Measurements from ENCODE around the gene KNDC1. TPM values are rescaled to one million over a fixed set of nuclear protein-coding genes. Genes with fewer than 3 reads are reported as not detected.
"Not testable (repeated sequence)": the region's sequence is repeated elsewhere in the genome, so short reads cannot be mapped to it uniquely, and the experiment has no call there.

KNDC1 gene, protein sequence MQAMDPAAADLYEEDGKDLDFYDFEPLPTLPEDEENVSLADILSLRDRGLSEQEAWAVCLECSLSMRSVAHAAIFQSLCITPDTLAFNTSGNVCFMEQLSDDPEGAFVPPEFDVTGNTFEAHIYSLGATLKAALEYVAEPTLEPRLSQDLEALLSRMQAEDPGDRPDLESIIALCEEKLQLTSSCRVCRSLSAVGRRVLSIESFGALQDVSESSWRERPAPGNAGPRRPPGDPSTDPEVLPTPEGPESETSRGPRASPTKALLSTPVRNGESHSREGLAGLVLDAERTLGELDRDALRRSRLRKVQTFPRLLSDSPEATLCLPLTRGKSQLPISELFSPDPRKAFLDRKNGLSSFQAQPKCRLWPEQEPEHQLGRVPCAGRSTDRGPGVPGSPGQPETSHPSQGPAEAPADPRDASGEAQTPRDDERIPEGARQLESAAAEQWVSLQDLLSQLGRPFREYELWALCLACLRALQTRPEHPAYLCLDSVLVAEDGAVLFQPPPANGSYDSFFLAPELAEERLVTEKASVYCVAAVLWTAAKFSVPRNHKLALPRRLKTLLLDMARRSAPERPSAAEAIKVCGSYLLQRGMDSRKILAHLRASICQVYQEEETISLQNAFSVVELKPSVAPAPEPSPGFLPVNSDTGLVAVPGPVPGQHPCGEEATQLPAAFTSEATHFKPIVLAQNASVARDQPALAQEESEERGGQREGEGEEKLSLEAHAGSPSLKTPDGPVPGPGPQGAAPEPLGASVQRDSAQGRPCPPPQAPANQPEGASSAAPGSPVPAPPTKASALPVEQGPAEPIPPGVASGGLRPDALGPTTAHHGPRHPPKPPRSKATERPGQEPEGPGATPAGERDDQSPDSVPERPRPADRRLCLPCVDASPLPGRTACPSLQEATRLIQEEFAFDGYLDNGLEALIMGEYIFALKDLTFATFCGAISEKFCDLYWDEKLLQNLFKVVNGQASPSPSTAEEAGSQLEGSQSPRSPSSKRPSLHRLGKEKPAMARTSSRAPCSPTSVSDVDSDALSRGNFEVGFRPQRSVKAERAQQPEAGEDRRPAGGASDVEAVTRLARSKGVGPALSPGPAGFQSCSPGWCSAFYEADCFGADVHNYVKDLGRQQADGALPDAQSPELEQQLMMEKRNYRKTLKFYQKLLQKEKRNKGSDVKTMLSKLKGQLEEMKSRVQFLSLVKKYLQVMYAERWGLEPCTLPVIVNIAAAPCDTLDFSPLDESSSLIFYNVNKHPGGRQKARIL (N-terminal part only)
- under 1 TPM; 0.14 to 0.60 (median 0.32) TPM for total RNA-seq
- long read RNA-seq, donor 1, partial matches to known transcripts: 2 of 2 reads
- long read RNA-seq, donor 1, other reads (novel, unspliced or antisense): 0 of 2 reads
- long read RNA-seq, donor 2: 0 reads

DNA sequence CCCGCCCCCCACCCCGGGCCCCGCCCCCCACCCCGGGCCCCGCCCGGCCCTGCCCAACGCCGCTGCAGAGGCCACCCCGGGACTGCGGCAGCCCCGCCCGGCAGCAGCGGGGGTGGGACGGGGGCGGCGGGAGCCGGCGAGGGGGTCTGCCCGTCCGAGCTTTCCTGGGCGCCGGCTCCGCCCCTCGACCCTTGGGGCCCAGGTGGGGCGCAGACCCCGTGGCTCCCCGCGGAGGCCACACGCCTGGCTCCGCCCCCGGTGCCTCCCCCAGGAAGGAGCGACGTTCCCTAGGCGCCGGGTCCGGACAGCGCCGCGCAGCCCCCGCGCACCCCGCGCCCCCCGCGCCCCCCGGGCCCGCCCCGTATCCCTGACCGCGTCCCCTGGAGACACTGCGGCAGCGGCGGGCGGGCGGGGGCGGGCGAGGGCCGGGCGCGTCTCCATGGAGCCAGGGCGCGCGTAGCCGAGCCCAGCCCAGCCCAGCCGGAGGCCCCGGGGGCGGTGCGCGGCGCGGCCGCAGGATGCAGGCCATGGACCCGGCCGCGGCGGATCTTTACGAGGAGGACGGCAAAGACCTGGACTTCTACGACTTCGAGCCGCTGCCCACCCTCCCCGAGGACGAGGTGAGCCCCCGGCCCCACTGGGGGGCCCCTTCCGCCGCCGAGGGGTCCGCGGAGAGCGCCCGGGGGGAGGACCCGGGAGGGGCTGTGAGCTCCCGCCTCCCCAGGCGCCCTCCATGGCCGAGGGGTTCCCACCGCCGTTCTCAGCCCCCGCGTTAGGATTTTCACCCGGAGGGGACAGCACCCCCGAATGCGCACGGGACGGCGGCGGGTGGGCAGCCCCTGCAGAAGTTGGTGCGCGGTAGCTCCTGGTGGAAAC, at the start of gene KNDC1:
Gene KNDC1 (plus strand): TSS at position 270 of the 876 bp plus-strand sequence. CDS start 249 bp downstream, at position 519.
- intact Hi-C loops (cut with DNase I, micrococcal nuclease): no loop called here
- Histone ChIP-seq H3K9me3 (no peaks in the 10 kb centered on the region), H3K4me3 (no peak within 1 kb of the TSS), H3K36me3 (ENCODE audit: low read depth) (no peaks in the 10 kb centered on the region), H3K4me1 (ENCODE audit: low read depth) (peaks cover 10% of the 10 kb centered on the region)
- TF ChIP-seq, protein P1, sequence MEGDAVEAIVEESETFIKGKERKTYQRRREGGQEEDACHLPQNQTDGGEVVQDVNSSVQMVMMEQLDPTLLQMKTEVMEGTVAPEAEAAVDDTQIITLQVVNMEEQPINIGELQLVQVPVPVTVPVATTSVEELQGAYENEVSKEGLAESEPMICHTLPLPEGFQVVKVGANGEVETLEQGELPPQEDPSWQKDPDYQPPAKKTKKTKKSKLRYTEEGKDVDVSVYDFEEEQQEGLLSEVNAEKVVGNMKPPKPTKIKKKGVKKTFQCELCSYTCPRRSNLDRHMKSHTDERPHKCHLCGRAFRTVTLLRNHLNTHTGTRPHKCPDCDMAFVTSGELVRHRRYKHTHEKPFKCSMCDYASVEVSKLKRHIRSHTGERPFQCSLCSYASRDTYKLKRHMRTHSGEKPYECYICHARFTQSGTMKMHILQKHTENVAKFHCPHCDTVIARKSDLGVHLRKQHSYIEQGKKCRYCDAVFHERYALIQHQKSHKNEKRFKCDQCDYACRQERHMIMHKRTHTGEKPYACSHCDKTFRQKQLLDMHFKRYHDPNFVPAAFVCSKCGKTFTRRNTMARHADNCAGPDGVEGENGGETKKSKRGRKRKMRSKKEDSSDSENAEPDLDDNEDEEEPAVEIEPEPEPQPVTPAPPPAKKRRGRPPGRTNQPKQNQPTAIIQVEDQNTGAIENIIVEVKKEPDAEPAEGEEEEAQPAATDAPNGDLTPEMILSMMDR (IDR thresholded peaks at IDR 0.05): no peak
- DNase-seq (peak in 1 of 3 donors; percentile 13), ATAC-seq (peak; percentile 71)

DNA sequence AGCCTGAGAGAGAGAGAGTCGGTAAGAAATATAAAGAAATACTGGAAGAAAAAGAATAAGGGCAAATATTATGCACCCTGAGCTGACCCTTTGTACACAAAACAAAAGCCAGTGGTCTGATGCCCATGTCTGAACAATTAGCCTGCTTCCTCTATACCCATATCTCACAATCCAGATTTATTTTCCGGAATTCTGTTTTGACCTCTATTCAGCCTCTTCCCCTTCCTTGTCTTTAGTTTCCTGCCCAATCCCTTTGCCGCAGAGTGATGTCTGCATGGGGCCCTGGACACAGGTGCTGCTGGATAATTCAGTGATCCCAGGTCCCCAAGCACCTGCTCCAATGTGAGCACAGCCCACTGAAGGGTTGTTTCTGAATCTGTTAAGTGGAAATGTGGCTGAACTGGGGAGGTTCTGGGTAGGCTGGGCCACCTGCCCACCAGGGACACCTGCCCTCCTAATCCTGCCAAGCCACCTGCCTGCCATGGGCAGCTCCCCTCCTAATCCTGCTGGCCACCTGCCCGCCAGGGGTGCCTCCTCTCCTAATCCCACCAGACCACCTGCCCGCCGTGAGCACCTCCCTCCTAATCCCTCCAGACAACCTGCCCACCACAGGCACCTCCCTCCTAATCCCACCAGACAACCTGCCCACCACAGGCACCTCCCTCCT, 49.3 kb upstream of the KNDC1 start:
- Histone ChIP-seq H3K4me3 (no peak overlapping the region), H3K36me3 (ENCODE audit: low read depth) (no peaks in the 10 kb centered on the region), H3K9me3 (peaks cover 11% of the 10 kb centered on the region), H3K4me1 (ENCODE audit: low read depth) (no peaks in the 10 kb centered on the region)
- intact Hi-C loops (cut with DNase I, micrococcal nuclease): no loop called here
- DNase-seq (no peak), ATAC-seq (no peak)
- TF ChIP-seq, protein P1 (IDR thresholded peaks at IDR 0.05): no peak

DNA sequence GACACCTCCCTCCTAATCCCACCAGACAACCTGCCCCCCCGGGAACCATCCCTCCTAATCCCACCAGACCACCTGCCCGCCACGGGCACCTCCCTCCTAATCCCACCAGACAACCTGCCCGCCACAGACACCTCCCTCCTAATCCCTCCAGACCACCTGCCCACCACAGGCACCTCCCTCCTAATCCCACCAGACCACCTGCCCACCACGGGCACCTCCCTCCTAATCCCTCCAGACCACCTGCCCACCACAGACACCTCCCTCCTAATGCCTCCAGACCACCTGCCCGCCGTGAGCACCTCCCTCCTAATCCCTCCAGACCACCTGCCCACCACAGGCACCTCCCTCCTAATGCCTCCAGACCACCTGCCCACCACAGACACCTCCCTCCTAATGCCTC, 48.4 kb upstream of the KNDC1 start:
- H3K9me3 ChIP-seq: peaks cover 11% of the 10 kb centered on the region
- H3K36me3 ChIP-seq (ENCODE audit: low read depth); DNase-seq; H3K4me3 ChIP-seq; intact Hi-C loops (cut with DNase I, micrococcal nuclease); ATAC-seq; H3K4me1 ChIP-seq (ENCODE audit: low read depth): not testable (repeated sequence)

DNA sequence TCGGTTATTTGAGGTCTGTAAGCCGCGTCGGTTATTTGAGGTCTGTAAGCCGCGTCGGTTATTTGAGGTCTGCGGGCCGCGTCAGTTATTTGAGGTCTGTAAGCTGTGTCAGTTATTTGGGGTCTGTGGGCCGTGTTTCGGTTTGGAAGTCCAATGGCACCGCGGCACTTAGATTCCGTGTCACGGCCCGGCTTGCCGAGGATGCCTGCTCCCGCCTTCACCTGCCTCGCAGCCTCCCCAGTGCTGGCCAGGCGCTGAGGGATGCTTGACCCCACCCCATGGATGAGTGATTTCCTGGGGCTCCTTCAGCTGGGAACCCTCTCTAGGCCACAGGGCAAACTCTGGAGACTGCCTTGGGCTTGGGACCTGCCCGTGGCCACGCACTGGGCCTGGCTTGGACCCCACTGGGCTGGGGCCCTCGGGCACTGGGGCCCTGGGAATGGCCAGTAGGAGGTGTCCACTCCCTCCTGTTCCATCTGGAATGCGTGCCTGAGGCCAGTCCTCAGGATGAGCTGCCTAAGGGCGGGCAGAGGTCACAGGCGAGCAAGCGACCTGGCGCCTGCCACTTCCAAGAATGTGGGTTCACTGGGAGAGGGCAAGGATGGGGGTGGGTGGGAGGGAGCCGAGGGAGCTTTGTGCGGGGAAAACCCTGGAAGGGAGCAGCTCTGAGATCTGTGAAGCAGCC, 46.7 kb upstream of the KNDC1 start:
- H3K9me3 ChIP-seq: no peaks in the 10 kb centered on the region
- intact Hi-C loops (cut with DNase I, micrococcal nuclease): no loop called here
- H3K4me1 ChIP-seq (ENCODE audit: low read depth): no peaks in the 10 kb centered on the region
- DNase-seq (peak in 1 of 3 donors; percentile 25), ATAC-seq (no peak)
- no peaks in the 10 kb centered on the region for H3K36me3 ChIP-seq (ENCODE audit: low read depth)
- H3K4me3 ChIP-seq: no peak overlapping the region
- TF ChIP-seq, protein P1 (IDR thresholded peaks at IDR 0.05): no peak

All from mucosa of descending colon (tissue), 3 donors.